SK-N-SH (cell line): ENCODE results near the gene ATP2B2. TPM values are rescaled to one million over a fixed set of nuclear protein-coding genes. Genes with fewer than 3 reads are reported as not detected.

ENCODE experiments used
- CTCF ChIA-PET: fragments of 300-600, 350-600 bp; formaldehyde crosslinking; extraction: SDS; loops from one replicate; lab custom pipeline; 2021; lab: Yijun Ruan, JAX
- POLR2A ChIA-PET: fragments of 350-600 bp; sonication (Branson Sonifier 250); formaldehyde crosslinking; extraction: SDS; loops from one replicate; lab custom pipeline; 2020; ENCODE audit warnings: antibody characterized with exemption, inconsistent platforms; lab: Yijun Ruan, JAX
- DNase-seq: peaks from one replicate; pipeline ENCODE4 v3.0.0; 2012
- H2AFZ ChIP-seq: fragments of 200-600 bp; sonication (generic); 2 replicates; pipeline ENCODE4 v1.8.1; 2016; ENCODE audit warnings: antibody characterized with exemption, mild to moderate bottlenecking, low read depth
- H3F3A ChIP-seq: fragments of 200-600 bp; sonication (generic); replicated peaks from 2 replicates; pipeline ENCODE3; 2016; ENCODE audit warnings: antibody characterized with exemption, mild to moderate bottlenecking; ENCODE audit not compliant: insufficient read depth
- H3K27ac ChIP-seq, 2 experiments: fragments of 200-500 bp in 1 of 2; fragments of 200-600 bp in 1 of 2; sonication (Bioruptor generic) in 1 of 2; sonication (generic), shearing (Covaris generic) in 1 of 2; 2 replicates each; pipeline versions ENCODE4 v1.5.1 to v1.6.1; 2014 to 2016; ENCODE audit warnings: low read depth in 2 of 2, inconsistent platforms in 1 of 2, low read length in 1 of 2, mild to moderate bottlenecking in 1 of 2, mixed read lengths in 1 of 2
- H3K27me3 ChIP-seq: fragments of 200-600 bp; sonication (generic), shearing (Covaris generic); 2 replicates; pipeline ENCODE4 v1.6.1; 2016; ENCODE audit warnings: mixed run types; ENCODE audit not compliant: insufficient read depth
- H3K36me3 ChIP-seq, 2 experiments: fragments of 200-500 bp in 1 of 2; fragments of 200-600 bp in 1 of 2; sonication (Bioruptor generic) in 1 of 2; sonication (generic) in 1 of 2; replicated peaks in 1 of 2; 2 replicates each; pipeline versions ENCODE3 to v1.5.1; 2014 to 2016; ENCODE audit warnings: low read length in 1 of 2, mild to moderate bottlenecking in 1 of 2; ENCODE audit not compliant: insufficient read depth in 2 of 2, control insufficient read depth in 1 of 2
- H3K4me1 ChIP-seq, 2 experiments: fragments of 200-500 bp in 1 of 2; fragments of 200-600 bp in 1 of 2; sonication (Bioruptor generic) in 1 of 2; sonication (generic), shearing (Covaris generic) in 1 of 2; 2 replicates each; pipeline versions ENCODE4 v1.5.1 to v1.6.1; 2014 to 2016; ENCODE audit warnings: low read depth in 1 of 2, low read length in 1 of 2, mixed run types in 1 of 2; ENCODE audit not compliant: insufficient read depth in 2 of 2, control insufficient read depth in 1 of 2
- H3K4me2 ChIP-seq: fragments of 200-600 bp; sonication (generic), shearing (Covaris generic); 2 replicates; pipeline ENCODE4 v1.6.1; 2017; ENCODE audit warnings: mixed run types
- H3K4me3 ChIP-seq, 2 experiments: fragments of 200-500 bp in 1 of 2; fragments of 200-600 bp in 1 of 2; sonication (Bioruptor generic) in 1 of 2; sonication (generic), shearing (Covaris generic) in 1 of 2; 2 replicates each; pipeline versions ENCODE4 v1.5.1 to v1.8.1; 2014 to 2016; ENCODE audit warnings: low read depth in 2 of 2, inconsistent platforms in 1 of 2, low read length in 1 of 2, mild to moderate bottlenecking in 1 of 2, mixed read lengths in 1 of 2, moderate library complexity in 1 of 2
- H3K79me2 ChIP-seq: fragments of 200-600 bp; sonication (generic); 2 replicates; pipeline ENCODE4 v1.8.1; 2017; ENCODE audit warnings: mild to moderate bottlenecking; ENCODE audit not compliant: insufficient read depth
- H3K9ac ChIP-seq: fragments of 200-600 bp; sonication (generic); 2 replicates; pipeline ENCODE4 v1.6.1; 2017; ENCODE audit warnings: mixed run types
- H3K9me2 ChIP-seq: fragments of 200-600 bp; sonication (generic); 2 replicates; pipeline ENCODE4 v1.6.1; 2017; ENCODE audit warnings: mixed run types
- H3K9me3 ChIP-seq: fragments of 200-600 bp; sonication (generic); 2 replicates; pipeline ENCODE4 v1.6.1; 2017; ENCODE audit warnings: mixed run types, mild to moderate bottlenecking, moderate library complexity
- H4K20me1 ChIP-seq: fragments of 200-600 bp; sonication (generic); 2 replicates; pipeline ENCODE4 v1.6.1; 2017; ENCODE audit warnings: mild to moderate bottlenecking, mixed run types; ENCODE audit not compliant: insufficient read depth
- CTCF ChIP-seq: fragments of 200-600 bp; sonication (generic); IDR thresholded peaks from 2 replicates; pipeline ENCODE4 v1.6.1; 2017; ENCODE audit warnings: antibody characterized with exemption, mild to moderate bottlenecking, moderate library complexity
- EZH2phosphoT487 ChIP-seq: fragments of 200-600 bp; sonication (generic); IDR thresholded peaks from 2 replicates; pipeline ENCODE4 v1.6.1; 2017; ENCODE audit warnings: low read depth, mixed run types, mild to moderate bottlenecking, antibody characterized with exemption, moderate library complexity, borderline replicate concordance
- GABPA ChIP-seq: IDR thresholded peaks from 2 replicates; pipeline ENCODE4 v1.4.0; 2012; ENCODE audit warnings: low read depth, mild to moderate bottlenecking
- JUND ChIP-seq: IDR thresholded peaks from 2 replicates; pipeline ENCODE4 v1.4.0; 2012
- MXI1 ChIP-seq: IDR thresholded peaks from 2 replicates; pipeline ENCODE4 v1.6.1; 2012; ENCODE audit warnings: mild to moderate bottlenecking, low read depth, low read length, improper control_type of control experiment
- NFIC ChIP-seq: IDR thresholded peaks from 2 replicates; pipeline ENCODE4 v1.4.0; 2012; ENCODE audit warnings: borderline replicate concordance
- POLR2AphosphoS5 ChIP-seq: IDR thresholded peaks from 2 replicates; pipeline ENCODE4 v1.6.1; 2012; ENCODE audit warnings: low read depth, low read length
- RCOR1 ChIP-seq: fragments of 150-350 bp; IDR thresholded peaks from 2 replicates; pipeline ENCODE4 v1.6.1; 2017; ENCODE audit warnings: antibody characterized with exemption, low read length
- RXRA ChIP-seq: IDR thresholded peaks from 2 replicates; pipeline ENCODE4 v1.4.0; 2012; ENCODE audit warnings: low read depth, mild to moderate bottlenecking, borderline replicate concordance
- USF2 ChIP-seq: fragments of 150-350 bp; IDR thresholded peaks from 2 replicates; pipeline ENCODE4 v1.6.1; 2017; ENCODE audit warnings: antibody characterized with exemption, low read length, low read depth, borderline replicate concordance
- YY1 ChIP-seq: IDR thresholded peaks from 2 replicates; pipeline ENCODE4 v1.4.0; 2012; ENCODE audit warnings: low read depth, mild to moderate bottlenecking
- ZBTB33 ChIP-seq: IDR thresholded peaks from 2 replicates; pipeline ENCODE4 v1.4.0; 2012; ENCODE audit warnings: low read depth, borderline replicate concordance
- WGBS: methylation state at CpG from one replicate; pipeline ENCODE4 v1.1.6; 2017; ENCODE audit warnings: low lambda C conversion rate; 5-methylcytosine and 5-hydroxymethylcytosine counted together
- polyA plus RNA-seq, 3 experiments: library from polyadenylated mRNA; depleted of rRNA; stranded (reverse); fragments of >200 nt; gene quantifications; 2 replicates each; pipeline ENCODE4 v1.2.3, GENCODE V29; 2012
- TF ChIP-seq, protein P1 (sequence below): fragments of 150-350 bp; IDR thresholded peaks from 2 replicates; pipeline ENCODE4 v1.6.1; 2016; ENCODE audit warnings: mild to moderate bottlenecking, low read depth, low read length
- TF ChIP-seq, protein P2 (sequence below): IDR thresholded peaks from 2 replicates; pipeline ENCODE4 v1.4.0; 2012; ENCODE audit warnings: low read depth, borderline replicate concordance

ATP2B2 gene
- polyA plus RNA-seq, 1 of the 3 experiments (the other 2 are of a cell fraction): 0.15 TPM

DNA sequence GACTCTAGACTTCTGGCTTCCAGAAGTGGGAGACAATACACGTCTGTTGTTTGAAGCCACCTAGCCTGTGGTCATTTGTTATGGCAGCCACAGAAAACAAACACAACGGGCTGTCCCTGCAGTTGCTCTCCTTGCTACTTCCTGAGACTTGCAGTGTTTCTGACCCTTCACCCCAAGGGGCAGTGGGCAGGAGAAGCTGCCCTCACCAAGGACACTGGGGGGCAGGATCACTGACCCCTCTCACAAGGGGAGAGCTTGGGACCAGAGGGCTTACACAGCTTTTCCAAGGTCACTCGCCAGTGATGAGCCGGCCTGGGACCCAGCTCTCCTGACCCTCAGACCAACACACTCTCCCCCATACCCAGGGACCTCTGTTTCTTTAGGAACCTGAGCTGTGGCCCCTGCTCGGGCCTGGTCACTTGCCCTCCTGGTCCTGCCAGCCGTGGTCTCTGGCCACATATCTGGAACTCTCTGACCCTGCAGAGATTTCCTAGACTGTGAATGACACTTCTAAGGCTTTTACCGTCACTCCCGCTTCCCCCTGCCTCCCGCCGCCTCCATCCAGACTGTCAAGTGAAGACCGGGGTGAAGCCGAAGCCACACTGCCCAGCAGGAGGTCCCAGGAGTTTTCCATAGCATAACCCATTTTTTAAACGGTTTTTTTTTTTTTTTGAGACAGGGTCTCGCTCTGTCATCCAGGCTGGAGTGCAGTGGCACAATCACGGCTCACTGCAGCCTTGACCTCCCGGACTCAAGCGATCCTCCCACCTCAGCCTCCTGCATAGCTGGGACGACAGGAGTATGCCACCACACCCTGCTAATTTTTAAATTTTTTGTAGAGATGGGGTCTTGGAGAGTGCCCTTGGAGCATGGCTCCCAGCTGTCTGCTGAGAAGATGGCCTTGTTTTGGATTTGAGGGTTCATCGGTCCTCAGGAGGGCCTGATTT, 4.4 kb downstream of the ATP2B2 start:
- Histone ChIP-seq H3K36me3 (no peaks in the 10 kb centered on the region), H4K20me1 (no peaks in the 10 kb centered on the region), H3K9me3 (no peaks in the 10 kb centered on the region), H3F3A (no peaks in the 10 kb centered on the region), H3K79me2 (no peaks in the 10 kb centered on the region), H3K4me3 (no peak overlapping the region), H3K27ac (no peak overlapping the region), H3K9ac (no peak overlapping the region), H2AFZ (no peak overlapping the region), H3K4me2 (no peak overlapping the region), H3K4me1 (peaks cover 0 to 12% of the 10 kb centered on the region in 2 experiments; a peak in 1 of 4 replicates), H3K9me2 (no peaks in the 10 kb centered on the region), H3K27me3 (peaks cover 8% of the 10 kb centered on the region; the same call in 1 of the 2 replicates)
- ChIA-PET CTCF (interaction anchor here (0.6 to 2.4 kb wide), 3 partner anchors 80 to 238 kb away, joined by 3 to 6 read pairs (median 6); no protein-coding TSS in a partner anchor), POLR2A (interaction anchor here (0.7 kb wide), 1 partner anchor 35 kb away, joined by 4 read pairs; no protein-coding TSS in a partner anchor)
- 57% methylated on average over 17 of the region's 19 CpGs for WGBS
- TF ChIP-seq, protein P1, sequence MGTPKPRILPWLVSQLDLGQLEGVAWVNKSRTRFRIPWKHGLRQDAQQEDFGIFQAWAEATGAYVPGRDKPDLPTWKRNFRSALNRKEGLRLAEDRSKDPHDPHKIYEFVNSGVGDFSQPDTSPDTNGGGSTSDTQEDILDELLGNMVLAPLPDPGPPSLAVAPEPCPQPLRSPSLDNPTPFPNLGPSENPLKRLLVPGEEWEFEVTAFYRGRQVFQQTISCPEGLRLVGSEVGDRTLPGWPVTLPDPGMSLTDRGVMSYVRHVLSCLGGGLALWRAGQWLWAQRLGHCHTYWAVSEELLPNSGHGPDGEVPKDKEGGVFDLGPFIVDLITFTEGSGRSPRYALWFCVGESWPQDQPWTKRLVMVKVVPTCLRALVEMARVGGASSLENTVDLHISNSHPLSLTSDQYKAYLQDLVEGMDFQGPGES: no peak
- TF ChIP-seq EZH2phosphoT487: no peak
- no peak for TF ChIP-seq RCOR1
- no peak for TF ChIP-seq NFIC
- TF ChIP-seq RXRA: no peak
- TF ChIP-seq POLR2AphosphoS5: no peak
- TF ChIP-seq CTCF: no peak
- no peak for TF ChIP-seq ZBTB33
- no peak for DNase-seq

DNA sequence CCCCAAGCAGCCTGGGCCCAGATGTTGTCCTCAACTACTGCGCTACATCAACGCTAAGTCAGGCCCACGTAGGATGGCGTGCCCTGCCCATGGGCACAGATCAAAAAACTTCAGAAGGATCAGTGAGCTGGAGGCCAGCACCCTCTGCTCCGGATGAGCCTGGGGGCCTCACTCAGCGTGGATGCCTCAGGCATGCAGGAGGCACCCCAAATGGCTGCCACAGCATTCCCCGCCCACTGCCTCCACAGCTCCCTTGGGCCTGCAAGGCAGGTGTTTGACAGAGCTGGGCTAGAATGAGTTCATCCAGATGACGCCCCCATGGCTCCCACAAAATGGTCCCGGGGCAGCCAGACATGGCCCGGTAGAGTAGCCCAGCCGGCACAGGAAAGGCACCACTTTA, 7.1 kb downstream of the ATP2B2 start:
- peaks cover 8% of the 10 kb centered on the region; the same call in 1 of the 2 replicates for H3K27me3 ChIP-seq
- TF ChIP-seq JUND: no peak
- TF ChIP-seq YY1: no peak
- TF ChIP-seq GABPA: no peak
- TF ChIP-seq ZBTB33: no peak
- TF ChIP-seq MXI1: no peak
- TF ChIP-seq USF2: no peak
- TF ChIP-seq, protein P2, sequence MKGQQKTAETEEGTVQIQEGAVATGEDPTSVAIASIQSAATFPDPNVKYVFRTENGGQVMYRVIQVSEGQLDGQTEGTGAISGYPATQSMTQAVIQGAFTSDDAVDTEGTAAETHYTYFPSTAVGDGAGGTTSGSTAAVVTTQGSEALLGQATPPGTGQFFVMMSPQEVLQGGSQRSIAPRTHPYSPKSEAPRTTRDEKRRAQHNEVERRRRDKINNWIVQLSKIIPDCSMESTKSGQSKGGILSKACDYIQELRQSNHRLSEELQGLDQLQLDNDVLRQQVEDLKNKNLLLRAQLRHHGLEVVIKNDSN: no peak
- TF ChIP-seq, all 33 proteins: peak for 0
- Histone ChIP-seq H3K27ac (no peak overlapping the region), H3K4me1 (peaks cover 0 to 6% of the 10 kb centered on the region in 2 experiments; a peak in 1 of 4 replicates), H3K9ac (no peak overlapping the region), H3K36me3 (no peaks in the 10 kb centered on the region), H4K20me1 (no peaks in the 10 kb centered on the region), H3K4me2 (no peak overlapping the region), H3K9me3 (no peaks in the 10 kb centered on the region), H2AFZ (no peak overlapping the region), H3K4me3 (no peak overlapping the region), H3F3A (no peaks in the 10 kb centered on the region), H3K9me2 (no peaks in the 10 kb centered on the region), H3K79me2 (no peaks in the 10 kb centered on the region)
- 59% methylated on average over 5 of the region's 11 CpGs for WGBS
- POLR2A ChIA-PET: no interaction called here
- CTCF ChIA-PET: interaction anchor here (1.0 to 1.5 kb wide), 3 partner anchors 154 to 241 kb away, joined by 3 to 4 read pairs (median 3); no protein-coding TSS in a partner anchor
- no peak for DNase-seq
